K562 (cell line): ENCODE measurements around the gene HSD17B1. TPM values are rescaled to one million over a fixed set of nuclear protein-coding genes. Genes with fewer than 3 reads are reported as not detected.

Source experiments
- BRCA1 ChIP-seq, 2 experiments: fragments of 450-650 bp in 1 of 2; sonication (generic) in 1 of 2; formaldehyde crosslinking in 1 of 2; IDR thresholded peaks; 2 replicates each; pipeline versions ENCODE4 v1.5.0 to v1.6.1; 2017 to 2020; ENCODE audit warnings: mild to moderate bottlenecking in 1 of 2, missing genetic modification reagents in 1 of 2
- CHAMP1 ChIP-seq: fragments of 450-650 bp; IDR thresholded peaks from 2 replicates; pipeline ENCODE4 v1.6.1; 2016; ENCODE audit warnings: mild to moderate bottlenecking
- CREBBP ChIP-seq: IDR thresholded peaks from one replicate; pipeline ENCODE4 v1.6.1; 2012; ENCODE audit warnings: low read depth, mild to moderate bottlenecking, control low read depth, inconsistent platforms, low read length
- E2F3 ChIP-seq: fragments of 250-450 bp; sonication (Bioruptor Pico); IDR thresholded peaks from 2 replicates; pipeline ENCODE4 v1.4.0; 2020; ENCODE audit warnings: mild to moderate bottlenecking
- LCOR ChIP-seq: sonication (generic); formaldehyde crosslinking; IDR thresholded peaks from 2 replicates; pipeline ENCODE4 v1.8.0; 2022; ENCODE audit warnings: mild to moderate bottlenecking, missing genetic modification reagents
- SETDB1 ChIP-seq: IDR thresholded peaks from one replicate; pipeline ENCODE4 v1.6.1; 2012; ENCODE audit warnings: low read length, control low read depth, inconsistent platforms
- SFPQ ChIP-seq: fragments of 200-400 bp; formaldehyde crosslinking; IDR thresholded peaks from 2 replicates; pipeline ENCODE4 v1.6.1; 2017; ENCODE audit warnings: mild to moderate bottlenecking, low read depth, low read length, moderate library complexity
- SMAD4 ChIP-seq: fragments of 250-450 bp; sonication (Bioruptor Pico); conservative IDR thresholded peaks from 2 replicates; pipeline ENCODE4 v1.8.0; 2021; ENCODE audit warnings: inconsistent platforms, mild to moderate bottlenecking, moderate library complexity
- STAT6 ChIP-seq: sonication (generic); formaldehyde crosslinking; IDR thresholded peaks from 2 replicates; pipeline ENCODE4 v1.8.1; 2023; ENCODE audit warnings: mild to moderate bottlenecking, missing genetic modification reagents
- ZBTB17 ChIP-seq: fragments of 450-650 bp; formaldehyde crosslinking; IDR thresholded peaks from 2 replicates; pipeline ENCODE4 v1.4.0; 2020; ENCODE audit warnings: mild to moderate bottlenecking
- ZBTB33 ChIP-seq: sonication (generic); formaldehyde crosslinking; IDR thresholded peaks from 2 replicates; pipeline ENCODE4 v1.8.1; 2023; ENCODE audit warnings: mild to moderate bottlenecking, missing genetic modification reagents
- ZNF232 ChIP-seq: sonication (generic); formaldehyde crosslinking; IDR thresholded peaks from 2 replicates; pipeline ENCODE4 v1.8.0; 2022; ENCODE audit warnings: mild to moderate bottlenecking, missing genetic modification reagents
- ZNF398 ChIP-seq: fragments of 250-450 bp; sonication (Bioruptor Pico); IDR thresholded peaks from 2 replicates; pipeline ENCODE4 v1.8.0; 2021; ENCODE audit warnings: moderate library complexity, mild to moderate bottlenecking, inconsistent platforms
- polyA plus RNA-seq, 8 experiments: library from polyadenylated mRNA; depleted of rRNA in 4 of 8; stranded (reverse) in 5 of 8; unstranded in 3 of 8; fragments of >200 nt; fragmentation: Nextera tagmentation in 2 of 8; fragmentation: Illumina TruSeq in 1 of 8; extraction: Ambion mirVana in 2 of 8; extraction: Trizol in 1 of 8; gene quantifications; 2 replicates each; pipeline versions ENCODE4 v1.2.1 to v1.2.3, GENCODE V29; 2011 to 2014; ENCODE audit warnings: inconsistent platforms in 1 of 8, missing spikeins in 1 of 8
- total RNA-seq, 7 experiments: library from RNA; depleted of rRNA in 6 of 7; stranded (reverse); fragments of >200 nt in 6 of 7; fragmentation: Illumina TruSeq in 2 of 7; extraction: Trizol in 2 of 7; gene quantifications; 2 replicates each; pipeline versions ENCODE4 v1.2.1 to v1.2.3, GENCODE V29; 2011 to 2021; ENCODE audit warnings: low replicate concordance in 1 of 7

HSD17B1 gene
- total and polyA plus RNA-seq, 9 of the 15 experiments (the other 6 are each of a cell fraction or from before 2014, with no cell fraction given): 0.55 to 21.1 (median 3.6) TPM

- no peak for TF ChIP-seq SFPQ
- TF ChIP-seq CREBBP: no peak
- no peak for TF ChIP-seq CHAMP1
- no peak for TF ChIP-seq LCOR
- no peak for TF ChIP-seq E2F3
- TF ChIP-seq SETDB1: no peak
- TF ChIP-seq ZBTB33 (CRISPR knock-in tag): 0 out of 2 replicates have a peak, but pooled peaks have one; percentile 36
- TF ChIP-seq BRCA1 (IDR thresholded peaks at IDR 0.05): no peak
- no peak for TF ChIP-seq BRCA1 (CRISPR knock-in tag; IDR thresholded peaks at IDR 0.05)
- TF ChIP-seq ZBTB17 (CRISPR knock-in tag): no peak
- TF ChIP-seq STAT6 (CRISPR knock-in tag): peak; percentile 62; the same call in 1 of the 2 replicates
- TF ChIP-seq ZNF232 (CRISPR knock-in tag): 0 out of 2 replicates have a peak, but pooled peaks have one; percentile 49
- TF ChIP-seq SMAD4: no peak
- no peak for TF ChIP-seq ZNF398 (CRISPR knock-in tag)
Observed at GRCh38 chr17:42562388-42563142, 9.8 kb downstream of the HSD17B1 start (continued).
